GM21360 (cell line): Measurements from ENCODE around the gene ARID2.
A peak's percentile ranks its signal among the peaks of the same experiment; 100 is the strongest.

Source experiments
- ATAC-seq: cut with Tn5 transposase; IDR thresholded peaks from one replicate; pipeline ENCODE4 v1.9.1; 2021; ENCODE audit warnings: mild to moderate bottlenecking, moderate library complexity; ENCODE audit not compliant: unreplicated experiment

The ARID2 gene

GRCh38 chr12:45760333-45760732 lies 30.8 kb downstream of the ARID2 start:
- no peak for ATAC-seq

DNA sequence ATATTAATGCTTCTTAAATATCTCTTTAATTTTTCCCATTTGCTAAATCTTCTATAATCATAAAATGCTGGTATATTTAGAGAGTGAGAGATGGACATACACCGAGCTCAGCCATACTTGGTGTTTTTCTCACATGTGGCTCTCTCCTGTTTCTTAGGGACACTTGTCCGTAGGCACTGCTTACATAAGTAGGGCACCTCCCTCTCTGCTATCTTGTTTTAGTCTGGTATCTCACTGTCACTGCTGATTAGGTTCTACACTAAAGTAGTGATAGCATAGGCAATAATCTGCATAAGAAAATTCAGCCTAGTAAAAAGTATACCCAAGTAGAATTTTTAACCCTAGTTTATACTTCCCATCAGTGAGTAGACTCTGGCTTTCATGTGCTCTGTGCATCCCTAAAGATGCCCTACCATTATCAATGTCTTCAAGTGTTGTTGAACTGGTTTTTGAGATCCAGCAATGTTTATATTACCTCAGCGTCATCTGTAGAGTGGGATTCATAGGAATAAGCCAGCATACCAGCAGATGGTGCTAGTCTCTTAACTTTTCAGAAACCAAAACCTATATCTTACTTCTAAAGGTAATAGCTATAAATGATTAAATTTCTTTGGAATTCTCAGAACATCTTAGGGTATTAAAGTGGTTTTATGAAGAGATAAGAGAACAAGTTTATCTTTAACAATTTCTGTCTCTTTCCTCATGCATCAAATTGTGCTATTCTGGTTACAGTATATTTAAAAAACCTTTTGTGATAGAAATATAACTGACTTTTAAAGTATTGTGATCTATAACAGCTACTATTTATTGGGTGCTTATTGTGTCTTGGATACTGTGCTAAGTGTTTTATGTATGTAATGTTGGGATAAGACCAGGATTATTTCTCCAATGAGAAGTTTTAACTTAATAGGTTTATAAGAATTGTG lies 32.9 kb downstream of the ARID2 start:
- ATAC-seq = peak; percentile 59

- ATAC-seq = no peak
Measured at GRCh38 chr12:45763381-45763780, 33.9 kb downstream of the ARID2 start.

DNA sequence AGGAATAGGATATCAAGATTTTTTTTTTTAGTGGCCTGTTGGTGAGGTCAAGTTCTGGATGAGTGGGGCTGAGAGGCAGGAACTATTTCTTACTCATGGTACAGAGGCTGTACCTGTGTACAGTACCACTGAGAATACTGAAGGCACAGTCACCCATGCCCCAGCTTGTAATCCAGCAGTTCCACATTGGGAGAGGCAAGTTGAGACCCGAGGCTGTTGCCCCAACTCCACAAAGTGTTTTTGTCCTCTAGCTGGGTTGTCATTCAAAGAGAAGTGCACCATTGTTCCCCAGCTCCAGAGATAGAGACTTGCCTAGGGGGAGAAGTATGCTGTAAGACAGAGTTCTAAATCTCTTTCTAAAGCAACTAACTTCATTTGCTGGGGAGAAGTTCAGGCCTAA lies 38.7 kb downstream of the ARID2 start:
- ATAC-seq = no peak

DNA sequence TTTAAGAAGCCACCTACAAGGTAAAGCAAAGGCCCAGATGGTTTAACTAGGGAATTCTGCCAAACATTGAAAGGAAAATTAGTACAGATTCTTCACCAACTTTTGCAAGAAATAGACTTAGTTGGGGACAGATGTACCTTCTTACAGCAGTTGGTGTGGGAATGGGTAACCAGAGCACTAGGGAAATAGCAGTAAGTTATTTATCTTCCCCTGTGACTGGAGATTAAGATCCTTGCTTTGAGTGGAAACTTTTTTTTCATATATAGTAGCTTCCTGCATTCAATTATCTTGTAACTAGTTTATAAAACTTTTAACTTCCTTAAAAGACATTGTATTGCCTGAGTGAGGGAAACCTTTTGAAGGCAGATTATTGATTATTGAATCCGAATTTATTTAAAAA lies 44.2 kb downstream of the ARID2 start:
- no peak for ATAC-seq

GRCh38 chr12:45774508-45775162 lies 45.1 kb downstream of the ARID2 start:
- no peak for ATAC-seq

GRCh38 chr12:45775465-45775864 lies 46.0 kb downstream of the ARID2 start:
- ATAC-seq = no peak

DNA sequence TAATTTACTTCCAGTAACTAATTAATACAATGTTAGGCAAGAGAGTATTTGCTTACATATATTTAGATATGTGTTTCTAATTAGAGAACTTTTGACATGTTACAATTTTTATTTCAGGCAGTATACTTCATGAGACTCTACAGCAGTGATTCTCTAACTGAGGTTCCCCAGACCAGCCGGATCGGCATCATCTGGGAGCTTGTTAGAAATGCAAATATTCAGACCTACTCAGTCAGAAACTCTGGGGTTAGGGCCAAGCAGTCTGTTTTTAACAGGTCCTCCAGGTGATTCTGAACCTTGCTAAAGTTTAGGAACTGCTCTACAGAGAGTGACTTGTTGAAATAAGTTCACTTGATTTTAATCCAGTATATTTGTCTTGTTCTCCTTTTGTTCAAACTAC lies 46.5 kb downstream of the ARID2 start:
- ATAC-seq = no peak

GRCh38 chr12:45779936-45780335 lies 50.4 kb downstream of the ARID2 start:
- ATAC-seq = no peak

GRCh38 chr12:45781080-45781479 lies 51.6 kb downstream of the ARID2 start:
- ATAC-seq = no peak

GRCh38 chr12:45785315-45785714 lies 55.8 kb downstream of the ARID2 start:
- no peak for ATAC-seq

DNA sequence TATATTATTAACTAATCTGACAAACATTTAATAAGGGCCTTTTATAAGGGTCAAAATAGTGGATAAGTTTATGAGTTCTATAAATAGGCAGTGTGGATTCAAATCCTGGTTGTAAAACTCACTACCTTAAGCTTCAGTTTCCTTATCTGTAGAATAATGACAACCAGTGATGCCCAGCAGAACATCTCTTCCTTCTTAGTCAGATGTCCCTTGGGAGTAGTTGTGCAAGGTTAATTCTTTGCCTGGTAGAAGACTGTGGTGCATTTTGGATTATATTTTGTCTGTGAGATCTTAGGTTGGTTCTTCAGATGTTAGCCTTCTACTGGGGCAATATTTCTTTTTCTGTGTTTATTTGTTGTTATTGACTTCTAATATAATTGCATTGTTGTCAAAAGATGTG lies 59.5 kb downstream of the ARID2 start:
- ATAC-seq = no peak

- ATAC-seq = no peak
Measured at GRCh38 chr12:45794422-45794821, 64.9 kb downstream of the ARID2 start.

DNA sequence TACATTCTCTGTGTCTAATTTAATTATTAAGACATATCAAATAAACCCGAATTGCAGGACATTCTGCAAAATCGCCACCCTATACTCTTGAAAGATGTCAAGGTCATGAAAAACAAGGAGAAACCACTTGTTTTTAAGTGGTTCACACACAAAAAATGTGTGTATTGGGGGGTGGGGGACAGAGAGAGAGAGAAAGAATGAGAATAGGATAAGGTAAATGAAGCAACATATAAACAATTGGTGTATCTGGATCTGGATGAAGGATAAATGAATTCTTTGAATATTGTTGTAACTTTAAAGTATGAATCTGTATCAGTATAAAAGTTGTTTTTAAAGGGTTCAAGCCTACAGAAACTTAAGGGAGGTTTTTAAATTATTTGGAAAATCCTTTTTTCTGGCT lies 72.1 kb downstream of the ARID2 start:
- ATAC-seq = no peak

GRCh38 chr12:45803111-45803510 lies 73.6 kb downstream of the ARID2 start:
- no peak for ATAC-seq

- ATAC-seq = no peak
Measured at GRCh38 chr12:45816652-45817051, 87.1 kb downstream of the ARID2 start.

GRCh38 chr12:45827974-45828373 lies 98.5 kb downstream of the ARID2 start:
- ATAC-seq = no peak

DNA sequence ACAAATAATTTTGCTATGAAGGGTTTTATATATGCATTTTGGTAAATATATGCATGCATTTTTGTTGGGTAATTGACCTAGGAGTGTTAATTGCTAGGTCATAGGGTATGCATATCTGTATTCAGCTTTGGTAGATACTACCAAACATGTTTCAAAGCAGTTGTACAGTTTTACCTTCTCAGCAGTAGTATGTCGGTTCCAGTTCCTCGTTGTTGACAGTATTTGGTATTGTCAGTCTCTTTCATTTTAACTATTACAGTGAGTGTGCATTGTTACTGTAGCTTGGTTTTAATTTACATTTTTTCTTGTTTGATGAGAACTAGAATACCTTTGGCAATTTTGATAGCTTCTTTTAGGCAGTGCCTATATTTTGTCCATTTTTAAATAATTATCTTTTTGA lies 98.9 kb downstream of the ARID2 start:
- ATAC-seq = no peak

GRCh38 chr12:45831590-45831989 lies 102.1 kb downstream of the ARID2 start:
- no peak for ATAC-seq

GRCh38 chr12:45833401-45833800 lies 103.9 kb downstream of the ARID2 start:
- no peak for ATAC-seq

- no peak for ATAC-seq
Measured at GRCh38 chr12:45834809-45835208, 105.3 kb downstream of the ARID2 start.

DNA sequence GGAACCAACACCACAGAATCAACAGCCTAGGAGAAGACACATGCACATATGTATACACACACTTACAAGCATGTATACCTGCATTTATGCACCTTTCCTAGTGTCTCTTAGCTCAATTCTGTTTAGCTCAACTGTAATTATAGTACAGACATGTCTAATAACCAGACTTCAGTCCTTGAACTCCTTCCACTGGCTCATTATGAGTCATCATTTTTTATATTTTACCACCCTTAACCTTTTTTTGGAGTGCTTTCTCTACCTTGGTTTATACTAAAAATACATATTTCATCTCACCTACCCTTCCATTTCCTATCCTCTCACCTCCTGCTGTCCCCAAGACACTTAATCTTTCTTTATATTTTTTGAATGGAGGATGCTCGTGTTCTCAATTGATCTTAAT lies 110.4 kb downstream of the ARID2 start:
- no peak for ATAC-seq
